MCF 10A (cell line): ENCODE measurements around the gene CD52. TPM values are rescaled to one million over a fixed set of nuclear protein-coding genes. Genes with fewer than 3 reads are reported as not detected.
A peak's percentile ranks its signal among the peaks of the same experiment; 100 is the strongest.

Experiments used
- BruUV-seq: library from RNA; stranded (reverse); fragments of 400-500 nt; replicated peaks from 2 replicates; lab custom pipeline; 2021; lab: Mats Ljungman, UMichigan
- CTCF ChIA-PET: fragments of 300-600 bp; sonication (Branson Sonifier 250); formaldehyde crosslinking; extraction: SDS; loops from one replicate; lab custom pipeline; 2021; ENCODE audit warnings: antibody characterized with exemption, inconsistent platforms; lab: Yijun Ruan, JAX
- POLR2A ChIA-PET: fragments of 300-600, 350-650 bp; sonication (Branson Sonifier 250); formaldehyde crosslinking; extraction: SDS; loops from one replicate; lab custom pipeline; 2020; ENCODE audit warnings: antibody characterized with exemption, inconsistent platforms; lab: Yijun Ruan, JAX
- DNase-seq: peaks from one replicate; pipeline ENCODE4 v3.0.0-alpha.2; 2018; ENCODE audit not compliant: unreplicated experiment
- H3K27ac Mint-ChIP-seq: one replicate; pipeline ENCODE4 v1.8.0; 2022; ENCODE audit warnings: mild to moderate bottlenecking, low read depth, mixed read lengths; ENCODE audit not compliant: unreplicated experiment
- H3K27me3 Mint-ChIP-seq: one replicate; pipeline ENCODE4 v1.8.0; 2022; ENCODE audit warnings: mixed read lengths; ENCODE audit not compliant: insufficient read depth, unreplicated experiment
- H3K36me3 Mint-ChIP-seq: one replicate; pipeline ENCODE4 v1.8.0; 2022; ENCODE audit warnings: mild to moderate bottlenecking, moderate library complexity, mixed read lengths; ENCODE audit not compliant: insufficient read depth, unreplicated experiment
- H3K4me1 Mint-ChIP-seq: one replicate; pipeline ENCODE4 v1.8.0; 2022; ENCODE audit warnings: mixed read lengths; ENCODE audit not compliant: insufficient read depth, unreplicated experiment
- H3K4me3 Mint-ChIP-seq: one replicate; pipeline ENCODE4 v1.8.0; 2022; ENCODE audit warnings: mild to moderate bottlenecking, moderate library complexity, mixed read lengths; ENCODE audit not compliant: unreplicated experiment
- H3K9me3 Mint-ChIP-seq: one replicate; pipeline ENCODE4 v1.8.0; 2022; ENCODE audit warnings: mixed read lengths; ENCODE audit not compliant: unreplicated experiment
- CTCF ChIP-seq: fragments of 200-600 bp; IDR thresholded peaks from one replicate; pipeline ENCODE4 v1.8.0; 2022; ENCODE audit warnings: antibody characterized with exemption, mild to moderate bottlenecking; ENCODE audit not compliant: unreplicated experiment
- intact Hi-C: fragments of 100-400 bp; cut with micrococcal nuclease; formaldehyde crosslinking; loops from 2 replicates; pipeline ENCODE4 v1.14.1; 2022
- total RNA-seq: library from RNA; stranded (reverse); gene quantifications from 2 replicates; pipeline ENCODE4 v1.2.3, GENCODE V29; 2022

Gene CD52
- total RNA-seq, 1 experiment from 2014 or later: not detected

GRCh38 chr1:26363549-26364448, 46.0 kb downstream of the CD52 start:
- DNase-seq: peak; percentile 75
- peaks cover 14% of the 10 kb centered on the region for H3K4me1 Mint-ChIP-seq
- BruUV-seq: no TSS peak
- no peak overlapping the region for H3K27ac Mint-ChIP-seq
- intact Hi-C loops: loop anchor here (2.0 kb wide), 1 partner anchor 89 kb away; no protein-coding TSS in a partner anchor
- no peaks in the 10 kb centered on the region for H3K9me3 Mint-ChIP-seq
- no peaks in the 10 kb centered on the region for H3K36me3 Mint-ChIP-seq
- H3K4me3 Mint-ChIP-seq: no peak overlapping the region
- ChIA-PET CTCF (interaction anchor here (0.6 to 2.4 kb wide), 30 partner anchors 9 to 1470 kb away, joined by 3 to 27 read pairs (median 5); partner anchors contain the start of genes CEP85, CRYBG2 and SH3BGRL3), POLR2A (interaction anchor here (0.6 to 1.8 kb wide), 5 partner anchors 14 to 36 kb away, joined by 3 to 9 read pairs (median 3); no protein-coding TSS in a partner anchor)
- no peaks in the 10 kb centered on the region for H3K27me3 Mint-ChIP-seq
- TF ChIP-seq CTCF: peak; percentile 93

GRCh38 chr1:26364956-26365355, 47.2 kb downstream of the CD52 start:
- intact Hi-C loops: no loop called here
- Mint-ChIP-seq H3K9me3 (no peaks in the 10 kb centered on the region), H3K4me3 (no peak overlapping the region), H3K27me3 (no peaks in the 10 kb centered on the region), H3K4me1 (peaks cover 9% of the 10 kb centered on the region), H3K27ac (no peak overlapping the region), H3K36me3 (no peaks in the 10 kb centered on the region)
- no peak for DNase-seq
- ChIA-PET CTCF (interaction anchor here (0.5 to 2.4 kb wide), 16 partner anchors 9 to 324 kb away, joined by 3 to 27 read pairs (median 5); partner anchors contain the start of genes CEP85 and SH3BGRL3), POLR2A (interaction anchor here (1.8 kb wide), 1 partner anchor 13 kb away, joined by 9 read pairs; no protein-coding TSS in a partner anchor)
- no TSS peak for BruUV-seq
- no peak for TF ChIP-seq CTCF

GRCh38 chr1:26367441-26367840, 49.7 kb downstream of the CD52 start:
- Mint-ChIP-seq H3K9me3 (no peaks in the 10 kb centered on the region), H3K27me3 (no peaks in the 10 kb centered on the region), H3K36me3 (no peaks in the 10 kb centered on the region), H3K27ac (no peak overlapping the region), H3K4me3 (no peak overlapping the region), H3K4me1 (peaks cover 15% of the 10 kb centered on the region)
- TF ChIP-seq CTCF: no peak
- ChIA-PET CTCF (interaction anchor here (0.8 to 1.5 kb wide), 2 partner anchors 11 to 200 kb away, joined by 3 to 5 read pairs; no protein-coding TSS in a partner anchor), POLR2A (no interaction called here)
- no peak for DNase-seq
- intact Hi-C loops: no loop called here
- no TSS peak for BruUV-seq

- intact Hi-C loops: no loop called here
- Mint-ChIP-seq H3K36me3 (no peaks in the 10 kb centered on the region), H3K4me3 (no peak overlapping the region), H3K27me3 (no peaks in the 10 kb centered on the region), H3K9me3 (no peaks in the 10 kb centered on the region), H3K27ac (no peak overlapping the region), H3K4me1 (peaks cover 19% of the 10 kb centered on the region)
- DNase-seq: no peak
- TF ChIP-seq CTCF: no peak
- ChIA-PET CTCF (no interaction called here), POLR2A (no interaction called here)
- BruUV-seq: no TSS peak
Measured at GRCh38 chr1:26368006-26368405, 50.2 kb downstream of the CD52 start.
